Heart right ventricle (tissue), 16 donors: Measurements from ENCODE around the gene JMJD4. TPM values are rescaled to one million over a fixed set of nuclear protein-coding genes. Genes with fewer than 3 reads are reported as not detected.

Experiments used
- ATAC-seq, 8 donors: fragments of 200-7000 bp; cut with Tn5 transposase; one replicate each; pipeline ENCODE4 v1.9.1; 2020; ENCODE audit warnings: mild to moderate bottlenecking in 8 of 8, moderate library complexity in 8 of 8, moderate number of reproducible peaks in 1 of 8
- DNase-seq, 2 donors: peaks; one replicate each; pipeline ENCODE4 v3.0.0-alpha.2; 2020
- H3K27ac ChIP-seq, 10 donors: fragments of 200-600 bp; sonication (generic) in 2 of 10; one replicate each; pipeline versions ENCODE4 v1.5.0 to v1.8.0; 2020 to 2022; ENCODE audit warnings: mild to moderate bottlenecking in 3 of 10
- H3K27me3 ChIP-seq, 7 donors: fragments of 200-600 bp; one replicate each; pipeline ENCODE4 v1.8.0; 2021 to 2022; ENCODE audit warnings: mild to moderate bottlenecking in 2 of 7
- H3K36me3 ChIP-seq, 9 donors: fragments of 200-600 bp; sonication (generic) in 1 of 9; one replicate each; pipeline versions ENCODE4 v1.5.0 to v1.8.0; 2020 to 2022; ENCODE audit warnings: mild to moderate bottlenecking in 2 of 9
- H3K4me1 ChIP-seq, 9 donors: fragments of 200-600 bp; sonication (generic) in 1 of 9; one replicate each; pipeline versions ENCODE4 v1.5.0 to v1.8.0; 2020 to 2022; ENCODE audit warnings: mild to moderate bottlenecking in 4 of 9
- H3K4me3 ChIP-seq, 10 donors: fragments of 200-600 bp; sonication (generic) in 2 of 10; one replicate each; pipeline versions ENCODE4 v1.5.0 to v1.8.0; 2020 to 2022; ENCODE audit warnings: mild to moderate bottlenecking in 7 of 10, moderate library complexity in 2 of 10
- H3K9me3 ChIP-seq, 11 donors: fragments of 200-600 bp in 10 of 11; sonication (generic) in 2 of 11; one replicate each; pipeline versions ENCODE4 v1.5.0 to v1.8.0; 2013 to 2022; ENCODE audit warnings: mild to moderate bottlenecking in 2 of 11, control low read depth in 1 of 11, moderate library complexity in 1 of 11
- CTCF ChIP-seq, 9 donors: fragments of 200-600 bp; sonication (generic) in 2 of 9; IDR thresholded peaks; one replicate each; pipeline versions ENCODE4 v1.5.0 to v1.8.0; 2021 to 2022; ENCODE audit warnings: antibody characterized with exemption in 9 of 9, mild to moderate bottlenecking in 5 of 9, moderate library complexity in 1 of 9
- WGBS, 2 donors: extraction: QIAGEN DNeasy Blood & Tissue Kit; methylation state at CpG; one replicate each; pipeline ENCODE4 v1.1.7; 2013; ENCODE audit warnings: inconsistent platforms in 1 of 2; 5-methylcytosine and 5-hydroxymethylcytosine counted together
- intact Hi-C, 10 donors: fragments of 100-400 bp; cut with DNase I; formaldehyde crosslinking; loops; one replicate each; pipeline versions ENCODE4 v1.11.1 to v1.14.2; 2022
- polyA plus RNA-seq, 2 donors: library from polyadenylated mRNA; stranded (reverse); fragments of 200-250 nt; gene quantifications; one replicate each; pipeline ENCODE4 v1.2.3, GENCODE V29; 2013
- total RNA-seq, 10 donors: library from RNA; stranded (reverse); fragmentation: NEBNext Ultra II Directional in 3 of 10; extraction: Animal tissue kit (Norgen Biotek cat#: 25700) in 3 of 10; gene quantifications; one replicate each; pipeline versions ENCODE4 v1.2.1 to v1.2.4, GENCODE V29; 2021 to 2023
- donor health status: Arrhythmogenic right ventricular cardiomyopathy.
- donor health status: ischemic (EF 13 %, LVEDD 7.1; RV severe dilation, severe dysfunction).
- donor health status: healthy with polysubstance abuse.
- donor health status: DM: no; HTN: yes; CAD: no.
- donor health status: DM: no; HTN: no; CAD: no.
- donor health status: ischemic (EF 25% LVEDD 6.9; RV normal size, moderate dysfunction).
- donor health status: ischemic (EF 25% LVEDD 5.7; RV mildly dilated, moderate dysfunction).
- donor health status: healthy.
- donor health status: DM: yes; HTN: yes; CAD: no.
- donor health status: Ischemic cardiomyopathy.
- donor health status: ischemic (EF 35%, LVEDD 5.7; RV mildly dilated, moderate dysfunction).
- donor health status: nonischemic (EF 11% LVEDD 7.7; RV severe dilation, severe dysfunction).
- donor health status: DM: yes; HTN: yes; CAD: no.
- donor health status: PGD.
- donor health status: ischemic (EF 29% LVEDD 5.4; RV normal size, mild dysfunction).
- donor health status: nonischemic (EF 23%, LVEDD 6.1; RV moderate dilation, normal function).

Gene JMJD4
- total and polyA plus RNA-seq, 12 donors = 7.6 to 13.4 (median 10.6) TPM

- intact Hi-C loops = loop anchor here in 1 of 10 donors (5.0 kb wide), 1 partner anchor 170 kb away; the partner anchor contains the start of gene WNT9A
- DNase-seq = no peak
- ATAC-seq = no peak
- H3K27ac ChIP-seq = no peak overlapping the region
- no peak for TF ChIP-seq CTCF (IDR thresholded peaks at IDR 0.05)
- WGBS, 2 donors = 96 to 97% methylated on average over 4 of the region's 4 CpGs
- peaks cover 0 to 48% (median 0%) of the 10 kb centered on the region in 9 donors for H3K36me3 ChIP-seq
- H3K4me3 ChIP-seq = no peak overlapping the region
- peaks cover 0 to 15% (median 8%) of the 10 kb centered on the region in 9 donors for H3K4me1 ChIP-seq
- no peaks in the 10 kb centered on the region for H3K9me3 ChIP-seq
- no peaks in the 10 kb centered on the region for H3K27me3 ChIP-seq
Observed at GRCh38 chr1:227777646-227778045, 42.5 kb upstream of the JMJD4 start.

DNA sequence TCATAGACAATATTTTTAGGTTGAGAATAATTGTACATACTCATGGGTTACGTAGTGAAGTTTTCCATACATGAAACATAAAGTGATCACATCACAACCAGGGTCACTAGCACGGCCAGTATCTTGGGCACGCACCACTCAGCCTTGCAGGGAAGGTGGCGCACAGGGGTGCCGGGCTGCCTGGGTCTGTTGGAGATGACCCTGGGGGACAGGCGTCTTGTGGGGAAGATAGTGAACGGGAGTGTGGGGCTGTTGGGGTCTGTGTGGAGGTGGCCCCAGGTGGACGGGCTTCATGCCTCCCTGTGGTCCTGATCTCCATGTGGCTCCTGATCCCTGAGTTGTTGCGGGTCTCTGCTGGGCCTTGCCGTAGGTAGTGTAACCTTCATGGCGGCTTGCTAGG is 42.1 kb upstream of the JMJD4 start:
- Histone ChIP-seq H3K4me3 (no peak overlapping the region), H3K27me3 (no peaks in the 10 kb centered on the region), H3K4me1 (peaks cover 0 to 15% (median 8%) of the 10 kb centered on the region in 9 donors), H3K9me3 (no peaks in the 10 kb centered on the region), H3K27ac (no peak overlapping the region), H3K36me3 (peaks cover 0 to 47% (median 0%) of the 10 kb centered on the region in 9 donors)
- WGBS, 2 donors = 93 to 94% methylated on average over 11 of the region's 11 CpGs
- ATAC-seq (no peak), DNase-seq (no peak)
- TF ChIP-seq CTCF (IDR thresholded peaks at IDR 0.05) = no peak
- intact Hi-C loops = loop anchor here in 1 of 10 donors (5.0 kb wide), 1 partner anchor 170 kb away; the partner anchor contains the start of gene WNT9A

- Histone ChIP-seq H3K9me3 (no peaks in the 10 kb centered on the region), H3K36me3 (peaks cover 0 to 45% (median 0%) of the 10 kb centered on the region in 9 donors), H3K27ac (no peak overlapping the region), H3K4me1 (peaks cover 0 to 15% (median 8%) of the 10 kb centered on the region in 9 donors), H3K4me3 (no peak overlapping the region), H3K27me3 (no peaks in the 10 kb centered on the region)
- intact Hi-C loops = loop anchor here in 1 of 10 donors (5.0 kb wide), 1 partner anchor 171 kb away; the partner anchor contains the start of gene WNT9A
- ATAC-seq = no peak
- WGBS, 2 donors = 87 to 89% methylated on average over 7 of the region's 7 CpGs
- DNase-seq = no peak
- no peak for TF ChIP-seq CTCF (IDR thresholded peaks at IDR 0.05)
Observed at GRCh38 chr1:227776331-227776771, 41.2 kb upstream of the JMJD4 start.

GRCh38 chr1:227775841-227776240 is 40.7 kb upstream of the JMJD4 start:
- ATAC-seq = no peak
- H3K4me1 ChIP-seq = peaks cover 0 to 15% (median 8%) of the 10 kb centered on the region in 9 donors
- H3K36me3 ChIP-seq = peaks cover 0 to 45% (median 0%) of the 10 kb centered on the region in 9 donors
- H3K4me3 ChIP-seq = no peak overlapping the region
- intact Hi-C loops = loop anchor here in 1 of 10 donors (5.0 kb wide), 1 partner anchor 171 kb away; the partner anchor contains the start of gene WNT9A
- H3K9me3 ChIP-seq = no peaks in the 10 kb centered on the region
- no peak for TF ChIP-seq CTCF (IDR thresholded peaks at IDR 0.05)
- H3K27ac ChIP-seq = no peak overlapping the region
- no peaks in the 10 kb centered on the region for H3K27me3 ChIP-seq
- WGBS, 2 donors = 96% methylated on average over 10 of the region's 10 CpGs
- no peak for DNase-seq
